BE2C (cell line): ENCODE data around the gene SLC2A14.
"Not testable (repeated sequence)": the region's sequence is repeated elsewhere in the genome, so short reads cannot be mapped to it uniquely, and the experiment has no call there.

ENCODE experiments used
- DNase-seq: peaks from one replicate; pipeline ENCODE4 v3.0.0-alpha.2; 2020
- H3K27me3 ChIP-seq: fragments of 250-450 bp; sonication (Bioruptor Pico); 2 replicates; pipeline ENCODE4 v1.5.1; 2020; ENCODE audit warnings: mild to moderate bottlenecking
- H3K36me3 ChIP-seq: fragments of 250-450 bp; sonication (Bioruptor Pico); 2 replicates; pipeline ENCODE4 v1.5.1; 2020; ENCODE audit warnings: mild to moderate bottlenecking
- H3K4me1 ChIP-seq: fragments of 250-450 bp; sonication (Bioruptor Pico); 2 replicates; pipeline ENCODE4 v1.5.1; 2020
- H3K4me3 ChIP-seq: 2 replicates; pipeline ENCODE4 v1.5.1; 2011; ENCODE audit warnings: low read depth, low read length
- H3K9me3 ChIP-seq: fragments of 250-450 bp; sonication (Bioruptor Pico); 2 replicates; pipeline ENCODE4 v1.5.1; 2020
- TF ChIP-seq, protein P1 (sequence below): IDR thresholded peaks from 2 replicates; pipeline ENCODE4 v1.5.1; 2012; ENCODE audit warnings: mild to moderate bottlenecking, low read depth, low read length

The SLC2A14 gene

DNA sequence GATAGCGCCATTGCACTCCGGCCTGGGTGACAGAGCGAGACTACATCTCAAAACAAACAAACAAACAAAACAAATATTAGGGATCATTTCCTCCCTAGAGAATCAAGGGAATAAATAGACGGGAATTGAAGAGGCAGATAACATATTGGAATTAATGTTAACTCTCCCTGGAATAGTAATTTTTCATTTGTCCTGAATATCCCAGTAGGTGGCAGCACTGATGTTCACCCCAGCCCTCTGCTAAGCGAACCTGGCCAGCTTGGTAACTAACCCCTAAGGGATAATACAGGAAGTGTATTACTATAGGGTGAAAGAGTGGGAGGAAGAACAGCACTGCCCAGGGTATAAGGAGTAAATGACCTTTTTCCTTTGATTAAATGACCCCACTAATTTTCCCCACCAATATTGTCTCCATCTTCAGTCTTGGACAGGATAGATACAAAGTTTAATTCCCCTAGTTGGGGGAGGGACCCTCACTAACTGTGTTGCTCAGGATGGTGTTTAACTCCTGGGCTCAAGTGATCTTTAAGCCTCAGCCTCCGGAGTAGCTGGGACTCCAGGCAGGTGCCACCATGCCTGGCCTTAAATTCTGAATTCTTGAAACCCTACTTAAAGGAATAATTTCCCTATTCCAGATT, 40.5 kb downstream of the SLC2A14 start:
- DNase-seq, result peak; percentile 40

DNA sequence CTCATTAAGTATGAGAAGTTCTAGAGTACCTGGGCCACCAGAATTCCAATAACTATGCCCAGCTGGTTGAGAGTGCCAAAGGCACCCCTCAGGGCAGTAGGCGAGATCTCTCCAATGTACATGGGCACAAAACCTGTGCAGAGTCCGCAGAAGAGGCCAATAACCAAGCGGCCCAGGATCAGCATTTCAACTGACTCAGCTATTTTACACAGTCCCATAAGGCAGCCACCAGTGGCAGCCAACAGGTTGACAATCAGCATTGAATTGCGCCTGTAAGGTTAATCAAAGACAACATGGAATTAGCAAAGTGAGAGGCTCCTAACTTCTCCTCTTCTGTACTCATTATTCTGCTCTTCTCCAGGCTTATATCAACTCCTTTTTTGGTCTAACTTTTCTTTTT, 43.0 kb downstream of the SLC2A14 start:
- not testable (repeated sequence) for H3K4me3 ChIP-seq, DNase-seq, H3K9me3 ChIP-seq, H3K27me3 ChIP-seq, H3K36me3 ChIP-seq, H3K4me1 ChIP-seq

More for the DNA sequence above, 40.5 kb downstream of the SLC2A14 start:
- H3K27me3 ChIP-seq, result no peaks in the 10 kb centered on the region
- no peaks in the 10 kb centered on the region for H3K36me3 ChIP-seq
- H3K4me3 ChIP-seq, result no peak overlapping the region
- H3K4me1 ChIP-seq, result no peaks in the 10 kb centered on the region
- TF ChIP-seq, protein P1, sequence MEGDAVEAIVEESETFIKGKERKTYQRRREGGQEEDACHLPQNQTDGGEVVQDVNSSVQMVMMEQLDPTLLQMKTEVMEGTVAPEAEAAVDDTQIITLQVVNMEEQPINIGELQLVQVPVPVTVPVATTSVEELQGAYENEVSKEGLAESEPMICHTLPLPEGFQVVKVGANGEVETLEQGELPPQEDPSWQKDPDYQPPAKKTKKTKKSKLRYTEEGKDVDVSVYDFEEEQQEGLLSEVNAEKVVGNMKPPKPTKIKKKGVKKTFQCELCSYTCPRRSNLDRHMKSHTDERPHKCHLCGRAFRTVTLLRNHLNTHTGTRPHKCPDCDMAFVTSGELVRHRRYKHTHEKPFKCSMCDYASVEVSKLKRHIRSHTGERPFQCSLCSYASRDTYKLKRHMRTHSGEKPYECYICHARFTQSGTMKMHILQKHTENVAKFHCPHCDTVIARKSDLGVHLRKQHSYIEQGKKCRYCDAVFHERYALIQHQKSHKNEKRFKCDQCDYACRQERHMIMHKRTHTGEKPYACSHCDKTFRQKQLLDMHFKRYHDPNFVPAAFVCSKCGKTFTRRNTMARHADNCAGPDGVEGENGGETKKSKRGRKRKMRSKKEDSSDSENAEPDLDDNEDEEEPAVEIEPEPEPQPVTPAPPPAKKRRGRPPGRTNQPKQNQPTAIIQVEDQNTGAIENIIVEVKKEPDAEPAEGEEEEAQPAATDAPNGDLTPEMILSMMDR, result peak; percentile 63
- no peaks in the 10 kb centered on the region for H3K9me3 ChIP-seq

DNA sequence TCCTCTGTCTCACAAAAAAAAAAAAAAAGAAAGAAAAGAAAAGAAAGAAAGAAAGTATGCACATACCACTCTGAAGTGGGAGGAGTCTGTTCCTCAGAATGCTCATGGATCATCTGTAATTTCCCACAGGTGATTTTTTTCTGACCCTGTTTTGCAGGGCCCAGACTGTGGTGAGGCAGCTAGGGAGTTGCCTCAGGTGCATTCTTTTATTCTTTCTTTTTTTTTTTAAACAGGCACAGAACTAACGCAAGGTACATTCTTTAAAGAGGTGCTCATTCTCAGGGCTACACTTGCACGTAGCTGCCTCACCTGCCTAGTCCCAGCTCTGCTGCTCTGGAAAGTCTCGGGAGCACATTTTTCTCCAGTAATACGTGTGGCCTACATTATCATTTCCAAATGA, 47.0 kb downstream of the SLC2A14 start:
- H3K9me3 ChIP-seq, H3K4me3 ChIP-seq, H3K27me3 ChIP-seq, H3K4me1 ChIP-seq, H3K36me3 ChIP-seq, DNase-seq: not testable (repeated sequence)

DNA sequence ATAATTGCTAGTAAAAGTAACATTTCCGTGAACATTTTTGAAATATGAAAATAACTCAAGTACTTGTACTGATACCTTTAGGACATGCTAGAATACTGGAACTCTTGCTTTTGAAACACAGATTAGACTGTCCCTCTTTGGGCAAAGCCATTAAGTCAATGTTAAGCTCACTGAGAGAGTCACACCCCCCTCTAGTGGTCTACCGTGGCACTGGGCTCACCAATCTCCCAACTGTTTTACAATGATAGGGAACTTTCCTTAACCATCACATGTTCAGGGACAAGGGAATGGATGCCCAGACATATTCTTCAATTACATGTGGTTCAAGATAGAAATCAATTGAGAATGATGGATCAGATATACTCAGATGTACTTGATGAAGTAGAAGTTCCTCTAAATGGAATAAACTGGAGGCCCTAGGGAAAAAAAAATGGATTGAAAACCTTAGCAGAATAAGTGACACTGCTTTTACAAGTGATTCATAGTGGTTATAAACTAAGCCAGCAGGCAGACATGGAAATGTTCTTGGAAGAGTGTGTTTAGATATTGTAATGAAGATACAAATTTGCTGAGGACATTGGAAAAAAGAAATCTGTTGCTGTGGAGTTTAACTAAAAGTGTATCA, 65.7 kb downstream of the SLC2A14 start:
- peak; percentile 76 for DNase-seq
- TF ChIP-seq, protein P1, result peak; percentile 97
- H3K4me1 ChIP-seq, result no peaks in the 10 kb centered on the region
- H3K27me3 ChIP-seq, result no peaks in the 10 kb centered on the region; the same call in 1 of the 2 replicates
- no peaks in the 10 kb centered on the region for H3K9me3 ChIP-seq
- no peak overlapping the region for H3K4me3 ChIP-seq
- H3K36me3 ChIP-seq, result no peaks in the 10 kb centered on the region

DNA sequence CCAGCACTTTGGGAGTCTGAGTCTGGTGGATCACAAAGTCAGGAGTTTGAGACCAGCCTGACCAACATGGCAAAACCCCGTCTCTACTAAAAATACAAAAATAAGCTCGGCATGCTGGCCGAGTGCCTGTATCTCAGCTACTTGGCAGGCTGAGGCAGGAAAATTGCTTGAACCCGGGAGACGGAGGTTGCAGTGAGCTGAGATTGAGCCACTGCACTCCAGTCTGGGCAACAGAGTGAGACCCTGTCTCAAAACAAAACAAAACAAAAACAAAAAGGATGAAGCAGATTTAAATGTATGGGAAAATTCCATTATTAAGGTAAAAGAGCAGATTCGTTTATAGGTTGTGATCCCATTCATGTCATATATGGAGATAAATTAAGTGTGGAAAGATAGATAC, 66.4 kb downstream of the SLC2A14 start:
- H3K36me3 ChIP-seq, H3K4me1 ChIP-seq, H3K9me3 ChIP-seq, DNase-seq, H3K27me3 ChIP-seq, H3K4me3 ChIP-seq: not testable (repeated sequence)

DNA sequence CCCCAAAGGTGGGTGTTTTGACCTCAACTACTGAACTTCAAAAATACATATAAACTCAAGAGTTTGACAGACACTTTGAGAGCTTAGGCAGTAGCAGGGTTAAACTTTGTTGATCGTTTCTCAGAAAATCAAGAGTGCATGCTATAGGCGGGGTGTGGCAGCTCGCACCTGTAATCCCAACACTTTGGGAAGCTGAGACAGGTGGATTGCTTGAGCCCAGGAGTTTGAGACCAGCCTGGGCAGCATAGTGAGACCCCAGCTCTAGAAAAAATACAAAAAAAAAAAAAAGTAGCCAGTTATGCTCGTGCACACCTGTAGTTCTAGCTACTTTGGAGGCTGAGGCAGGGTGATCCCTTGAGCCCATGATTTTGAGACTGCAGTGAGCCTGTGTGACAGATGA, 71.3 kb downstream of the SLC2A14 start:
- Histone ChIP-seq H3K4me3 (no peak overlapping the region), H3K4me1 (no peaks in the 10 kb centered on the region), H3K9me3 (no peaks in the 10 kb centered on the region), H3K36me3 (no peaks in the 10 kb centered on the region), H3K27me3 (no peaks in the 10 kb centered on the region; the same call in 1 of the 2 replicates)
- no peak for DNase-seq
- TF ChIP-seq, protein P1, result no peak

DNA sequence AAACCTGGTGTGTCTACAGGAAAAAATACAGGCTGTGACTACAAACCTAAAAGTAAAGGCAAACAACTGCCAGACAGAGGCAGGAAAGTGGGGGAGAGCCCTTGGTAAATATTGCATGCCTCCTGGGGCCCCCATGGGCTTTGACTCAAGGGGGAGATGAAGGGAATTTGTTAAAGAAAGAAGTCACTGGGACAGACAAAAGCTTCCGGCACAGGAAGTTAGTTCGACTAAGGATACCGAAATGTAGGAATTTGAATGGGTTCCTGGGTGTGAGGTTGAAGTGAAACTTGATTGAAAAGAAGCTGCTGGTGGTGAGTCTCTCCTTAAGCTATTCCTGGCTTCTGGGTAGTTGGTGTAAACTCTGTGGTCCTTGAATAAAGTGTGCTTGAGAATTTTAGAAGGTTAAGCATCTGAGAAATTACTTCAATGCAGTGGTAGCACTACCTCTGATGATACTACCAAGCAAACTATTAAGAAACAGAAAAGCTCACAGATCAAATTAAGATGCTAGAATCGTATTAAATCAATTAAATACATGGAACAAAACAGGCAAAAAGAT, 73.9 kb downstream of the SLC2A14 start:
- DNase-seq, H3K4me1 ChIP-seq, H3K27me3 ChIP-seq, H3K36me3 ChIP-seq, H3K9me3 ChIP-seq, H3K4me3 ChIP-seq: not testable (repeated sequence)

DNA sequence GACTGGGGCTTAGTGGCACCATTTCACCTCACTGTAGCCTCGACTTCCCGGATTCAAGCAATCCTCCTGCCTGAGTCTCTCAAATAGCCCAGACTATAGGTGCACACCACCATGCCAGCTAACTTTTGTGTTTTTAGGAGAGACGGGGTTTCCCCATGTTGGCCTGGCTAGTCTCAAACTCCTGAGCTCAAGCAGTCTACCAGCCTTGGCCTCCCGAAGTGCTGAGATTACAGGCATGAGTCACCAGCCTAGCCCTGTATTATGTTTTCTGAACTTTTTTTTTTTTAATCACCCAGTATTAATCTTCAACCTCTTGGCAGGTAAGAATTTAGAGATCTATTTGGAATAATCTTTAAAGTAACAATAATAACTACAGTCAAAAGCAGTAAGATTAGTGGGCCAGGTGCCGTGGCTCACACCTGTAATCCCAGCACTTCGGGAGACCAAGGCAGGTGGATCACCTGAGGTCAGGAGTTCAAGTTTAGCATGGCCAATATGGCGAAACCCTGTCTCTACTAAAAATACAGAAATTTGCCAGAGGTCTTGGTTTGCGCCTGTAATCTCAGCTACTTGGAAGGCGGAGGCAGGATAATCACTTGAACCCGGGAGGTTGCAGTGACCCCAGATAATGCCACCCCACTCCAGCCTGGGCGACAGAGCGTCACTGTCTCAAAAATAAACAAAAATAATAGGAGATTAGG, 74.9 kb downstream of the SLC2A14 start:
- Histone ChIP-seq H3K4me1 (no peaks in the 10 kb centered on the region), H3K9me3 (no peaks in the 10 kb centered on the region), H3K4me3 (no peak overlapping the region), H3K36me3 (no peaks in the 10 kb centered on the region), H3K27me3 (no peaks in the 10 kb centered on the region)
- TF ChIP-seq, protein P1, result no peak
- no peak for DNase-seq

DNA sequence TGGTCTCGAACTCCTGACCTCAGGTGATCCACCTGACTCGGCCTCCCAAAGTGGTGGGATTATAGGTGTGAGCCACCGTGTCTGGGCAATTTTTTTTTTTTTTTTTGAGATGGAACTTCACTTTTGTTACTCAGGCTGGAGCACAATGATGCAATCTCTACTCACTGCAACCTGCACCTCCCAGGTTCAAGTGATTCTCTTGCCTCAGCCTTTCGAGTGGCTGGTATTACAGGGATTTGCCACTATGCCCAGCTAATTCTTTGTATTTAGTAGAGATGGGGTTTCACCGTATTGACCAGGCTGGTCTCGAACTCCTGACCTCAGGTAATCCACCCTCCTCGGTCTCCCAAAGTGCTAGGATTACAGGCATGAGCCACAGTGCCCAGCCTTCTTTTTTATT, 75.4 kb downstream of the SLC2A14 start:
- DNase-seq, H3K9me3 ChIP-seq, H3K27me3 ChIP-seq, H3K4me3 ChIP-seq, H3K4me1 ChIP-seq, H3K36me3 ChIP-seq: not testable (repeated sequence)
